Uterus (tissue), 2 donors: ENCODE measurements around the gene BAZ1B.

Experiments used
- CTCF ChIP-seq, 4 experiments: fragments of 200-600 bp in 2 of 4; fragments of 450-650 bp in 2 of 4; sonication (generic) in 2 of 4; IDR thresholded peaks; one replicate each; pipeline ENCODE4 v1.5.1; 2016 to 2019; ENCODE audit warnings: antibody characterized with exemption in 4 of 4, mild to moderate bottlenecking in 2 of 4, moderate library complexity in 1 of 4
- POLR2A ChIP-seq, 2 donors: fragments of 450-650 bp; IDR thresholded peaks; one replicate each; pipeline ENCODE4 v1.6.1; 2016; ENCODE audit warnings: antibody characterized with exemption in 2 of 2, mild to moderate bottlenecking in 1 of 2, moderate library complexity in 1 of 2

- TF ChIP-seq CTCF (IDR thresholded peaks at IDR 0.05) (peak in 1 of 4 experiments; percentile 10), POLR2A (IDR thresholded peaks at IDR 0.05) (peak in 1 of 2 donors; percentile 79)
Measured at GRCh38 chr7:73557397-73558257, 35.5 kb upstream of the BAZ1B start, which contains the start of gene BCL7B.
